Lower lobe of right lung (tissue), 2 donors: ENCODE results near the gene MORF4L1. TPM values are rescaled to one million over a fixed set of nuclear protein-coding genes. Genes with fewer than 3 reads are reported as not detected.
A peak's percentile ranks its signal among the peaks of the same experiment; 100 is the strongest.
"Not testable (repeated sequence)": the region's sequence is repeated elsewhere in the genome, so short reads cannot be mapped to it uniquely, and the experiment has no call there.

Experiments
- ATAC-seq, 2 donors: fragments of 200-7000 bp; cut with Tn5 transposase; one replicate each; pipeline ENCODE4 v1.9.1; 2020 to 2022; ENCODE audit warnings: mild to moderate bottlenecking in 2 of 2, moderate library complexity in 2 of 2
- DNase-seq: peaks from one replicate; pipeline ENCODE4 v3.0.0-alpha.2; 2020
- H3K27ac ChIP-seq: fragments of 200-600 bp; one replicate; pipeline ENCODE4 v1.8.0; 2022
- H3K27me3 ChIP-seq: fragments of 200-600 bp; one replicate; pipeline ENCODE4 v1.8.0; 2022; ENCODE audit warnings: low read depth
- H3K36me3 ChIP-seq: fragments of 200-600 bp; one replicate; pipeline ENCODE4 v1.8.0; 2022; ENCODE audit warnings: mild to moderate bottlenecking
- H3K4me1 ChIP-seq: fragments of 200-600 bp; one replicate; pipeline ENCODE4 v1.8.0; 2022
- H3K4me3 ChIP-seq: fragments of 200-600 bp; one replicate; pipeline ENCODE4 v1.8.0; 2022; ENCODE audit warnings: mild to moderate bottlenecking
- H3K9me3 ChIP-seq: fragments of 200-600 bp; one replicate; pipeline ENCODE4 v1.8.0; 2022
- CTCF ChIP-seq: fragments of 200-600 bp; IDR thresholded peaks from one replicate; pipeline ENCODE4 v1.8.0; 2022; ENCODE audit warnings: antibody characterized with exemption, mild to moderate bottlenecking
- intact Hi-C: fragments of 100-400 bp; cut with DNase I; formaldehyde crosslinking; loops from one replicate; pipeline ENCODE4 v1.11.0; 2022
- total RNA-seq: library from RNA; stranded (reverse); fragmentation: NEBNext Ultra II Directional; extraction: Animal tissue kit (Norgen Biotek cat#: 25700); gene quantifications from one replicate; pipeline ENCODE4 v1.2.1, GENCODE V29; 2021
- donor health status: DM: no; HTN: yes; CAD: no; lungs with severe emphysema.

Gene MORF4L1
- total RNA-seq, 1 donor from 2014 or later = 289 TPM

GRCh38 chr15:78875107-78875914, 2.6 kb downstream of the MORF4L1 start:
- ATAC-seq (no peak), DNase-seq (no peak)
- H3K36me3 ChIP-seq = peaks cover 3% of the 10 kb centered on the region
- H3K27me3 ChIP-seq = no peaks in the 10 kb centered on the region
- peaks cover 61% of the 10 kb centered on the region for H3K4me1 ChIP-seq
- peak overlapping the region; percentile 100 for H3K27ac ChIP-seq
- no peaks in the 10 kb centered on the region for H3K9me3 ChIP-seq
- no peak for TF ChIP-seq CTCF
- peak overlapping the region; percentile 90 for H3K4me3 ChIP-seq
- intact Hi-C loops = no loop called here

GRCh38 chr15:78876954-78877353, 4.3 kb downstream of the MORF4L1 start:
- Histone ChIP-seq H3K36me3 (peaks cover 19% of the 10 kb centered on the region), H3K4me1 (peaks cover 76% of the 10 kb centered on the region)
- H3K27me3 ChIP-seq, DNase-seq, intact Hi-C loops, H3K9me3 ChIP-seq, H3K27ac ChIP-seq, H3K4me3 ChIP-seq, ATAC-seq: not testable (repeated sequence)

GRCh38 chr15:78878356-78878755, 5.7 kb downstream of the MORF4L1 start:
- intact Hi-C loops = no loop called here
- ATAC-seq (no peak), DNase-seq (no peak)
- Histone ChIP-seq H3K4me1 (peaks cover 84% of the 10 kb centered on the region), H3K4me3 (no peak overlapping the region), H3K27ac (no peak overlapping the region), H3K27me3 (no peaks in the 10 kb centered on the region), H3K9me3 (no peaks in the 10 kb centered on the region), H3K36me3 (peaks cover 33% of the 10 kb centered on the region)
- TF ChIP-seq CTCF = no peak

GRCh38 chr15:78879517-78880241, 7.0 kb downstream of the MORF4L1 start:
- Histone ChIP-seq H3K27me3 (no peaks in the 10 kb centered on the region), H3K9me3 (no peaks in the 10 kb centered on the region), H3K4me1 (peaks cover 86% of the 10 kb centered on the region), H3K4me3 (no peak overlapping the region), H3K27ac (no peak overlapping the region), H3K36me3 (peaks cover 46% of the 10 kb centered on the region)
- ATAC-seq = no peak
- intact Hi-C loops = no loop called here
- no peak for TF ChIP-seq CTCF
- no peak for DNase-seq

- intact Hi-C loops = no loop called here
- peaks cover 85% of the 10 kb centered on the region for H3K4me1 ChIP-seq
- TF ChIP-seq CTCF = no peak
Observed at GRCh38 chr15:78880242-78880533, 7.5 kb downstream of the MORF4L1 start.

GRCh38 chr15:78880813-78881212, 8.1 kb downstream of the MORF4L1 start:
- Histone ChIP-seq H3K4me3 (no peak overlapping the region), H3K4me1 (peaks cover 78% of the 10 kb centered on the region), H3K36me3 (peaks cover 58% of the 10 kb centered on the region), H3K27me3 (no peaks in the 10 kb centered on the region), H3K27ac (no peak overlapping the region), H3K9me3 (no peaks in the 10 kb centered on the region)
- no peak for ATAC-seq
- intact Hi-C loops = no loop called here
- DNase-seq = no peak
- no peak for TF ChIP-seq CTCF

More at GRCh38 chr15:78880242-78880533, 7.5 kb downstream of the MORF4L1 start:
- peaks cover 51% of the 10 kb centered on the region for H3K36me3 ChIP-seq
- ATAC-seq = no peak
- H3K9me3 ChIP-seq = no peaks in the 10 kb centered on the region
- no peak overlapping the region for H3K27ac ChIP-seq
- H3K4me3 ChIP-seq = no peak overlapping the region
- H3K27me3 ChIP-seq = no peaks in the 10 kb centered on the region
- DNase-seq = no peak
